Spleen (tissue), 7 donors: ENCODE measurements around the gene BMPR1A.

Source experiments
- POLR2A ChIP-seq, 3 donors: fragments of 450-650 bp; IDR thresholded peaks; one replicate each; pipeline ENCODE4 v1.5.1; 2017; ENCODE audit warnings: antibody characterized with exemption in 3 of 3, mild to moderate bottlenecking in 1 of 3
- TF ChIP-seq, protein P1 (sequence below), 11 experiments: fragments of 200-600 bp in 7 of 11; fragments of 450-650 bp in 4 of 11; sonication (generic) in 4 of 11; IDR thresholded peaks in 8 of 11; conservative IDR thresholded peaks in 3 of 11; 1 replicate in 7 of 11; 2 replicates in 4 of 11; pipeline versions ENCODE4 v1.4.0 to v1.8.0; 2016 to 2021; ENCODE audit warnings: antibody characterized with exemption in 11 of 11, inconsistent platforms in 4 of 11, mild to moderate bottlenecking in 1 of 11
- donor health status: DM: no; HTN: no; CAD: no; lungs with moderate emphysema.
- donor health status: DM: no; HTN: no; CAD: no.
- donor health status: DM: no; HTN: no; CAD: no.

DNA sequence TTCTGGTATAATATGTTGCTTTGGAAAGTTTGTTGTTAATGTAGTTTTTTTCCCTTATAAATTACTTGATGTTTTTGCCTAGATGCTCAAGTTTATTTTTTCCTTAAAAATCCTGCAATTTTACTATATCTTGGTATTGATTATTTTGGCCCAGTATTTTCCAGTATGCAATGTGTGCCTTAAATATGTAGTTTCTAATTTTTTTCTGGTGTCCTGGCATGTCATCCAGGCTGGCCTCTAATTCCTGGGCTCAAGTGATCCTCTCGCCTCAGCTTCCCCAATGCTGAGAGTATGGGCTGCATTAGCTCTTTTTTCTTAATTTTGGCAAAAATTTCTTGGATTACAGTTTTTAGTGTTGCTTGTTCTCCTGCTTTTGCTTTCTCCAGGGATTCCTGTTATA is 57.6 kb downstream of the BMPR1A start:
- TF ChIP-seq, protein P1, sequence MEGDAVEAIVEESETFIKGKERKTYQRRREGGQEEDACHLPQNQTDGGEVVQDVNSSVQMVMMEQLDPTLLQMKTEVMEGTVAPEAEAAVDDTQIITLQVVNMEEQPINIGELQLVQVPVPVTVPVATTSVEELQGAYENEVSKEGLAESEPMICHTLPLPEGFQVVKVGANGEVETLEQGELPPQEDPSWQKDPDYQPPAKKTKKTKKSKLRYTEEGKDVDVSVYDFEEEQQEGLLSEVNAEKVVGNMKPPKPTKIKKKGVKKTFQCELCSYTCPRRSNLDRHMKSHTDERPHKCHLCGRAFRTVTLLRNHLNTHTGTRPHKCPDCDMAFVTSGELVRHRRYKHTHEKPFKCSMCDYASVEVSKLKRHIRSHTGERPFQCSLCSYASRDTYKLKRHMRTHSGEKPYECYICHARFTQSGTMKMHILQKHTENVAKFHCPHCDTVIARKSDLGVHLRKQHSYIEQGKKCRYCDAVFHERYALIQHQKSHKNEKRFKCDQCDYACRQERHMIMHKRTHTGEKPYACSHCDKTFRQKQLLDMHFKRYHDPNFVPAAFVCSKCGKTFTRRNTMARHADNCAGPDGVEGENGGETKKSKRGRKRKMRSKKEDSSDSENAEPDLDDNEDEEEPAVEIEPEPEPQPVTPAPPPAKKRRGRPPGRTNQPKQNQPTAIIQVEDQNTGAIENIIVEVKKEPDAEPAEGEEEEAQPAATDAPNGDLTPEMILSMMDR (IDR thresholded peaks at IDR 0.05 in 8 of 11, conservative IDR thresholded peaks at IDR 0.05 in 3 of 11), result no peak
- no peak for TF ChIP-seq POLR2A (IDR thresholded peaks at IDR 0.05)
